HCT116 (cell line): ENCODE data around the gene TMEM243. TPM values are rescaled to one million over a fixed set of nuclear protein-coding genes. Genes with fewer than 3 reads are reported as not detected.

ENCODE experiments used
- ATAC-seq: fragments of 200-7000 bp; cut with Tn5 transposase; 2 replicates; pipeline ENCODE4 v1.9.1; 2020; ENCODE audit warnings: mild to moderate bottlenecking, moderate library complexity
- BruUV-seq: library from RNA; stranded (reverse); fragments of 400-500 nt; replicated peaks from 2 replicates; lab custom pipeline; 2021; lab: Mats Ljungman, UMichigan
- CTCF ChIA-PET: fragments of 300-600 bp; sonication (Branson Sonifier 250); formaldehyde crosslinking; loops from one replicate; lab custom pipeline; 2021; ENCODE audit warnings: antibody characterized with exemption; lab: Charles Lee
- POLR2A ChIA-PET: fragments of 300-600, 350-600 bp; sonication (Branson Sonifier 250); formaldehyde crosslinking; loops from one replicate; lab custom pipeline; 2021; ENCODE audit warnings: antibody characterized with exemption; lab: Charles Lee
- RAD21 ChIA-PET, 2 experiments: fragments of 300-600 bp; sonication (Branson Sonifier 250); formaldehyde crosslinking; loops; one replicate each; lab custom pipeline; 2023; ENCODE audit warnings: low total read pairs in 2 of 2; ENCODE audit not compliant: uncharacterized antibody in 2 of 2, unreplicated experiment in 2 of 2, low non-redundant PET in 1 of 2; lab: Charles Lee
- DNase-seq: peaks from one replicate; pipeline ENCODE4 v3.0.0-alpha.2; 2010; ENCODE audit warnings: low read depth, low spot score
- H2AFZ ChIP-seq: fragments of 200-600 bp; shearing (Covaris generic), sonication (generic); 2 replicates; pipeline ENCODE4 v1.6.1; 2017; ENCODE audit warnings: low read depth, mixed run types, mixed read lengths, antibody characterized with exemption, low read length; ENCODE audit not compliant: poor library complexity, severe bottlenecking
- H3K27ac ChIP-seq: 2 replicates; pipeline ENCODE4 v1.5.1; 2012; ENCODE audit warnings: low read depth, low read length
- H3K27me3 ChIP-seq: fragments of 200-600 bp; sonication (generic); 2 replicates; pipeline ENCODE4 v1.6.1; 2016; ENCODE audit warnings: mixed run types, low read length, mixed read lengths; ENCODE audit not compliant: insufficient read depth
- H3K36me3 ChIP-seq, 2 experiments: fragments of 200-500 bp in 1 of 2; fragments of 200-600 bp in 1 of 2; sonication (Bioruptor generic) in 1 of 2; sonication (generic) in 1 of 2; 2 replicates each; pipeline versions ENCODE4 v1.5.1 to v1.6.1; 2014 to 2016; ENCODE audit warnings: low read length in 2 of 2, inconsistent platforms in 1 of 2, mixed read lengths in 1 of 2, mixed run types in 1 of 2; ENCODE audit not compliant: insufficient read depth in 2 of 2, control insufficient read depth in 1 of 2
- H3K4me1 ChIP-seq, 2 experiments: fragments of 200-600 bp in 1 of 2; sonication (generic) in 1 of 2; 2 replicates each; pipeline versions ENCODE4 v1.5.1 to v1.6.1; 2012 to 2017; ENCODE audit warnings: low read length in 2 of 2, inconsistent platforms in 1 of 2, mild to moderate bottlenecking in 1 of 2, mixed read lengths in 1 of 2, mixed run types in 1 of 2, moderate library complexity in 1 of 2; ENCODE audit not compliant: insufficient read depth in 2 of 2, control insufficient read depth in 1 of 2
- H3K4me2 ChIP-seq: fragments of 200-600 bp; sonication (generic); 2 replicates; pipeline ENCODE4 v1.6.1; 2017; ENCODE audit warnings: mixed run types, low read length, mixed read lengths
- H3K4me3 ChIP-seq, 2 experiments: fragments of 200-600 bp in 1 of 2; sonication (generic) in 1 of 2; replicated peaks in 1 of 2; 2 replicates each; pipeline ENCODE4 v1.5.1; 2011 to 2016; ENCODE audit warnings: low read length in 2 of 2, control low read depth in 1 of 2, low read depth in 1 of 2, mild to moderate bottlenecking in 1 of 2, mixed read lengths in 1 of 2, mixed run types in 1 of 2
- H3K79me2 ChIP-seq: fragments of 200-600 bp; sonication (generic); 2 replicates; pipeline ENCODE4 v1.6.1; 2017; ENCODE audit warnings: mild to moderate bottlenecking, mixed run types, low read length, moderate library complexity, mixed read lengths; ENCODE audit not compliant: insufficient read depth
- H3K9ac ChIP-seq: fragments of 200-600 bp; sonication (generic); 2 replicates; pipeline ENCODE4 v1.6.1; 2016; ENCODE audit warnings: low read length, mixed read lengths
- H3K9me2 ChIP-seq: fragments of 200-600 bp; sonication (generic), shearing (Covaris generic); 2 replicates; pipeline ENCODE4 v1.6.1; 2017; ENCODE audit warnings: mixed run types, mild to moderate bottlenecking, moderate library complexity; ENCODE audit not compliant: insufficient read depth
- H3K9me3 ChIP-seq, 2 experiments: fragments of 200-500 bp in 1 of 2; fragments of 200-600 bp in 1 of 2; sonication (Bioruptor generic) in 1 of 2; sonication (generic) in 1 of 2; 2 replicates each; pipeline ENCODE4 v1.6.1; 2014 to 2017; ENCODE audit warnings: low read length in 2 of 2, mixed read lengths in 2 of 2, inconsistent platforms in 1 of 2, low read depth in 1 of 2, mild to moderate bottlenecking in 1 of 2, mixed run types in 1 of 2, moderate library complexity in 1 of 2; ENCODE audit not compliant: control insufficient read depth in 1 of 2, insufficient read depth in 1 of 2
- H4K20me1 ChIP-seq: fragments of 200-600 bp; sonication (generic), shearing (Covaris generic); 2 replicates; pipeline ENCODE4 v1.6.1; 2017; ENCODE audit warnings: mixed run types, mild to moderate bottlenecking, moderate library complexity; ENCODE audit not compliant: insufficient read depth
- ATF3 ChIP-seq: IDR thresholded peaks from 2 replicates; pipeline ENCODE4 v1.6.1; 2012
- EGR1 ChIP-seq: IDR thresholded peaks from 2 replicates; pipeline ENCODE4 v1.6.1; 2012; ENCODE audit warnings: low read depth
- EZH2 ChIP-seq: fragments of 200-600 bp; sonication (generic); IDR thresholded peaks from 2 replicates; pipeline ENCODE4 v1.6.1; 2017; ENCODE audit warnings: antibody characterized with exemption, mixed run types
- MAX ChIP-seq: IDR thresholded peaks from 2 replicates; pipeline ENCODE4 v1.6.1; 2012
- POLR2A ChIP-seq: IDR thresholded peaks from 2 replicates; pipeline ENCODE4 v1.7.0; 2011; ENCODE audit warnings: borderline replicate concordance; ENCODE audit not compliant: insufficient read depth, insufficient read length; ENCODE audit errors: extremely low read depth
- REST ChIP-seq: IDR thresholded peaks from 2 replicates; pipeline ENCODE4 v1.6.1; 2012; ENCODE audit warnings: low read depth
- SP1 ChIP-seq: IDR thresholded peaks from 2 replicates; pipeline ENCODE4 v1.6.1; 2012; ENCODE audit warnings: low read depth
- YY1 ChIP-seq: IDR thresholded peaks from 2 replicates; pipeline ENCODE4 v1.6.1; 2011; ENCODE audit warnings: low read length, low read depth, moderate library complexity, mild to moderate bottlenecking; ENCODE audit not compliant: insufficient replicate concordance; ENCODE audit errors: extremely low read depth
- ZBTB33 ChIP-seq: IDR thresholded peaks from 2 replicates; pipeline ENCODE4 v1.6.1; 2011; ENCODE audit warnings: mild to moderate bottlenecking, low read length, moderate library complexity; ENCODE audit not compliant: insufficient replicate concordance; ENCODE audit errors: extremely low read depth
- ZFX ChIP-seq: fragments of 450-650 bp; IDR thresholded peaks from 2 replicates; pipeline ENCODE4 v1.6.1; 2017
- ZNF274 ChIP-seq: fragments of 200-500 bp; sonication (Bioruptor generic); IDR thresholded peaks from 2 replicates; pipeline ENCODE4 v1.6.1; 2014; ENCODE audit warnings: mild to moderate bottlenecking, low read depth, low read length, inconsistent platforms
- intact Hi-C: fragments of 100-400 bp; cut with micrococcal nuclease; formaldehyde crosslinking; loops from 2 replicates; pipeline ENCODE4 v1.10.0; 2022
- total RNA-seq: library from RNA; stranded (reverse); gene quantifications from one replicate; pipeline ENCODE4 v1.2.1, GENCODE V29; 2021; ENCODE audit not compliant: unreplicated experiment

The TMEM243 gene
- total RNA-seq, 1 experiment from 2014 or later = 23.3 TPM

- H3K4me1 ChIP-seq = peaks cover 0 to 8% of the 10 kb centered on the region in 2 experiments; a peak in 1 of 4 replicates
- H4K20me1 ChIP-seq = no peaks in the 10 kb centered on the region; the same call in 1 of the 2 replicates
- peaks cover 88% of the 10 kb centered on the region for H3K79me2 ChIP-seq
- ATAC-seq = no peak
- no peaks in the 10 kb centered on the region for H3K27me3 ChIP-seq
- H3K9me2 ChIP-seq = no peaks in the 10 kb centered on the region
- intact Hi-C loops = no loop called here
- no peak overlapping the region for H3K9ac ChIP-seq
- no peak for TF ChIP-seq EZH2
- no peak for TF ChIP-seq SP1
- no peak for TF ChIP-seq YY1
- TF ChIP-seq EGR1 = no peak
- no peak for TF ChIP-seq ZFX
- TF ChIP-seq POLR2A = no peak
- TF ChIP-seq ZNF274 = no peak
- TF ChIP-seq MAX = no peak
- TF ChIP-seq ATF3 = no peak
- TF ChIP-seq ZBTB33 = no peak
- no peak for TF ChIP-seq REST
- no peak overlapping the region for H3K27ac ChIP-seq
- DNase-seq = no peak
- no peak overlapping the region for H2AFZ ChIP-seq
- no peak overlapping the region for H3K4me2 ChIP-seq
- H3K36me3 ChIP-seq = peaks cover 0 to 5% of the 10 kb centered on the region in 2 experiments; a peak in 2 of 4 replicates
- CTCF ChIA-PET = no interaction called here
- POLR2A ChIA-PET = no interaction called here
- BruUV-seq = no TSS peak
- RAD21 ChIA-PET = no interaction called here
- no peak overlapping the region for H3K4me3 ChIP-seq
- no peaks in the 10 kb centered on the region for H3K9me3 ChIP-seq
Measured at GRCh38 chr7:87212498-87212897, 7.0 kb downstream of the TMEM243 start.
